Hepatocyte (in vitro differentiated cells): ENCODE data around the gene C15orf39.

Experiments used
- CTCF ChIP-seq: fragments of 200-600 bp; sonication (generic); IDR thresholded peaks from 2 replicates; pipeline ENCODE4 v1.5.1; 2016; ENCODE audit warnings: antibody characterized with exemption, mild to moderate bottlenecking; ENCODE audit not compliant: poor library complexity
- EZH2 ChIP-seq: fragments of 200-600 bp; sonication (generic); IDR thresholded peaks from 2 replicates; pipeline ENCODE4 v1.6.1; 2016; ENCODE audit warnings: antibody characterized with exemption, mild to moderate bottlenecking, borderline replicate concordance
- EZH2phosphoT487 ChIP-seq: fragments of 200-600 bp; sonication (generic); IDR thresholded peaks from one replicate; pipeline ENCODE4 v1.6.1; 2018; ENCODE audit warnings: antibody characterized with exemption, mild to moderate bottlenecking, low read depth, moderate library complexity; ENCODE audit not compliant: unreplicated experiment, severe bottlenecking

DNA sequence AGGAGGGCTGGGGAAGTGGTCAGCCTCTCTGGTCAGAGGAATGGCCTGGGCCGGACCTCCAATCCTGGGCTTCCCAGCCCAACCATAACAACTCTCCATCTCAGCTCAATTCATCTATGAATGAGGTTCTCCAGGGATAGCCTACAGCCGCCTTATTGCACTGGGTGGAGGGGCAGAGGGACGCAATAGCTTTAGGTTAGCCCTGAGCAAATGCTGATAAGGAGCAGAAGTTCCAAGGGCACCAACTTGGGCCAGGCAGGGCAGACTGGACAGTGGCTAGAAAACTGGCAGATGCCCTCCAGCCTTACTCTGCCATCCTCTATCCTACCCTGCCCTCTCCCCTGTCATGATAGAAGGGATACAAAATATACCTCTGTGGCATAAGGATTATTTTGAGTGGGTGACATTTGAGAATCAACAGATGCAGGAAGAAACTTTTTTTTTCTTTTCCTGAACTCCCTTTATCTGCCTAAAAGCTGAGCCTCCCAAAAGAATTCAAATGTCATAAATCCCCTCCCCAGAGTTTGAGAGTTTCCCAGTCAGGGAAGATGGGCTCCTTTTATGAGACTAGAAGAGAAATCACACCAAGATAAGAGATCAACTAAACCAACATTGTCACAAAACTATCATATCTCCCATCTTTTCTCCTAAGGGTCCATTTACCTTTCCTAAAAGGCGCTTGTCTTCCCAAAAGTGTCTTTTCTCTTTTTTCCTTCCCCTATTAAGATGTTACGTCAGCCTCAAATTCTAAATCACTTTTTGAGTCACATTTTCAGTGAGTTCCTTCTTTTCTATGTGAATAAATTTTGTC is 40.4 kb upstream of the C15orf39 start:
- TF ChIP-seq CTCF (no peak), EZH2phosphoT487 (no peak), EZH2 (no peak)
